NT2/D1 (cell line): ENCODE data around the gene TNNT2.

ENCODE experiments used
- SUZ12 ChIP-seq: IDR thresholded peaks from 2 replicates; pipeline ENCODE4 v1.6.1; 2011; ENCODE audit not compliant: insufficient read length, insufficient read depth; ENCODE audit errors: extremely low read depth
- YY1 ChIP-seq: IDR thresholded peaks from 2 replicates; pipeline ENCODE4 v1.6.1; 2011; ENCODE audit not compliant: insufficient read length, insufficient read depth
- ZNF274 ChIP-seq: IDR thresholded peaks from 2 replicates; pipeline ENCODE4 v1.6.1; 2011; ENCODE audit warnings: mild to moderate bottlenecking, low read depth, low read length

GRCh38 chr1:201385299-201385891 lies 7.9 kb upstream of the TNNT2 start:
- TF ChIP-seq YY1 = no peak
- no peak for TF ChIP-seq ZNF274
- TF ChIP-seq SUZ12 = no peak
